Colonic mucosa (tissue), 4 donors: ENCODE data around the gene CD101. TPM values are rescaled to one million over a fixed set of nuclear protein-coding genes. Genes with fewer than 3 reads are reported as not detected.

Source experiments
- DNase-seq: peaks from one replicate; pipeline ENCODE4 v3.0.0-alpha.2; 2020
- H3K27ac ChIP-seq: fragments of 200-600 bp; one replicate; pipeline ENCODE4 v1.8.0; 2021
- H3K27me3 ChIP-seq: fragments of 200-600 bp; one replicate; pipeline ENCODE4 v1.8.0; 2021
- H3K36me3 ChIP-seq: fragments of 200-600 bp; one replicate; pipeline ENCODE4 v1.8.0; 2021
- H3K4me1 ChIP-seq: fragments of 200-600 bp; one replicate; pipeline ENCODE4 v1.8.0; 2021; ENCODE audit warnings: mild to moderate bottlenecking
- H3K4me3 ChIP-seq: fragments of 200-600 bp; one replicate; pipeline ENCODE4 v1.8.0; 2021
- H3K9ac ChIP-seq, 2 donors: one replicate each; pipeline ENCODE4 v1.7.0; 2013; ENCODE audit warnings: control low read depth in 2 of 2, low read depth in 2 of 2, low read length in 2 of 2
- H3K9me3 ChIP-seq: fragments of 200-600 bp; one replicate; pipeline ENCODE4 v1.8.0; 2021
- intact Hi-C: fragments of 100-400 bp; cut with DNase I; formaldehyde crosslinking; loops from one replicate; pipeline ENCODE4 v1.14.1; 2022
- total RNA-seq, 2 donors: library from RNA; stranded (reverse); fragmentation: NEBNext Ultra II Directional in 1 of 2; extraction: Animal tissue kit (Norgen Biotek cat#: 25700) in 1 of 2; gene quantifications; one replicate each; pipeline ENCODE4 v1.2.1, GENCODE V29; 2021
- TF ChIP-seq, protein P1 (sequence below): fragments of 200-600 bp; IDR thresholded peaks from one replicate; pipeline ENCODE4 v1.8.0; 2022; ENCODE audit warnings: antibody characterized with exemption, mild to moderate bottlenecking
- donor health status: healthy.
- donor health status: DM: no; HTN: no; CAD: no.
- donor health status: DM: no; HTN: no; CAD: no.

CD101 gene
- total RNA-seq, 2 donors from 2014 or later, result 1.8 to 1.9 TPM

DNA sequence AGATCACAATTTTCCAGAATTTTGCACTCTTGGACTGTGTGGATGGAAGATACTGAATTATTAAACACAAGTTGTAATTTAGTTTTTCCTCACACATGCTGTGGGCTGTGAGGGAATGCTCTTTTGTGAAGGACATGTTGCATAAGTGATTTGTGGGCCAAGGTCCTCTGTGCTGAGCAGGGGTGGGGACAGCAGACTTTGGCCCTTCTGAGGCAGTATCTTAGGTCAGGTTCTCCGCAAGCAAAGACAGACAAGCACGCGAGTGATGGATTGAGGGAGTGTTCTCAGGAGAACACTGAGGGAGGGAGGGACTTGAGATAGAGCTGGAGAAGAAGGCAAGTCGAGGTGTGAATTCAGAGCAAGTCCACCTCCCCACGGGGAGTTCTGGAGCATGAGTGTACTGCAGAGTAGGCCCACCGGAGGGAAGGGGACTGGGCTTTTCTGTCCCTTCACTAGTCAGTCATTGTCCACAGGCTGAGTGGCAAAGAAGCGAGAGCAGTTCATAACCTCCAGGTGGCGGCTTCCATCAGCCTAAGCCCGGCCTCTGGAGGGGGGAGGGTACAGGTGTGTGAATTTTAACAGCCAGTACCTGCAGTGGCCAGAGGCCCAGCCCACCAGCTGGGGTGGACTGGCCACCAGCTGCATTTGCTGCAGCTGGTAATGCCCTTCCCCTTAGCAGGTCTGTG lies 19.1 kb upstream of the CD101 start:
- peaks cover 7% of the 10 kb centered on the region for H3K4me1 ChIP-seq
- peak; percentile 72 for DNase-seq
- H3K4me3 ChIP-seq, result no peak overlapping the region
- H3K36me3 ChIP-seq, result no peaks in the 10 kb centered on the region
- H3K27me3 ChIP-seq, result no peaks in the 10 kb centered on the region
- intact Hi-C loops, result loop anchor here (10.0 kb wide), 2 partner anchors 68 to 72 kb away; no protein-coding TSS in a partner anchor
- H3K27ac ChIP-seq, result peak overlapping the region; percentile 19
- TF ChIP-seq, protein P1, sequence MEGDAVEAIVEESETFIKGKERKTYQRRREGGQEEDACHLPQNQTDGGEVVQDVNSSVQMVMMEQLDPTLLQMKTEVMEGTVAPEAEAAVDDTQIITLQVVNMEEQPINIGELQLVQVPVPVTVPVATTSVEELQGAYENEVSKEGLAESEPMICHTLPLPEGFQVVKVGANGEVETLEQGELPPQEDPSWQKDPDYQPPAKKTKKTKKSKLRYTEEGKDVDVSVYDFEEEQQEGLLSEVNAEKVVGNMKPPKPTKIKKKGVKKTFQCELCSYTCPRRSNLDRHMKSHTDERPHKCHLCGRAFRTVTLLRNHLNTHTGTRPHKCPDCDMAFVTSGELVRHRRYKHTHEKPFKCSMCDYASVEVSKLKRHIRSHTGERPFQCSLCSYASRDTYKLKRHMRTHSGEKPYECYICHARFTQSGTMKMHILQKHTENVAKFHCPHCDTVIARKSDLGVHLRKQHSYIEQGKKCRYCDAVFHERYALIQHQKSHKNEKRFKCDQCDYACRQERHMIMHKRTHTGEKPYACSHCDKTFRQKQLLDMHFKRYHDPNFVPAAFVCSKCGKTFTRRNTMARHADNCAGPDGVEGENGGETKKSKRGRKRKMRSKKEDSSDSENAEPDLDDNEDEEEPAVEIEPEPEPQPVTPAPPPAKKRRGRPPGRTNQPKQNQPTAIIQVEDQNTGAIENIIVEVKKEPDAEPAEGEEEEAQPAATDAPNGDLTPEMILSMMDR, result no peak
- peak overlapping the region in 1 of 2 donors; percentile 27 for H3K9ac ChIP-seq
- H3K9me3 ChIP-seq, result no peaks in the 10 kb centered on the region

DNA sequence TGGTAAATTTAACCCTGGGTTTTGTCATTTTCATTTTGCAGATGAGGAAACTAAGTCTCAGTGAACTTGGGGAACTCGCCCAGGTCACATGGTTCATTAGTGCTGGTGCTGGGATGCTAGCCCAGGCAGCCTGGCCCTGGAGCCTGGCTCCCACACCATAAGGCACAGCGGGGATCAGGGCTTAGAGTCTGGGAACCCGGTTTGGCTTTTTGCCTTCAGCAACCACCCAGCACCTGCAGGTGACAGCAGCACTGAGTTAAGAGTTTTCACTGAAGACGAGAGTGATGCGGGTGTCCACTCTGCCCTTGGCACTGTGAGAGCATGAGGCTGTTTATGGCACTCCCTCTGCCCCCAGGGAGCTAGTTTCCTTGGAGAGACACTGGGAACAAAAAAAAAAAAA lies 18.4 kb upstream of the CD101 start:
- H3K27me3 ChIP-seq, result no peaks in the 10 kb centered on the region
- intact Hi-C loops, result loop anchor here (10.0 kb wide), 2 partner anchors 68 to 72 kb away; no protein-coding TSS in a partner anchor
- no peak overlapping the region for H3K4me3 ChIP-seq
- H3K4me1 ChIP-seq, result peaks cover 7% of the 10 kb centered on the region
- peak overlapping the region in 1 of 2 donors; percentile 35 for H3K9ac ChIP-seq
- H3K36me3 ChIP-seq, result no peaks in the 10 kb centered on the region
- no peak overlapping the region for H3K27ac ChIP-seq
- DNase-seq, result no peak
- TF ChIP-seq, protein P1, result no peak
- H3K9me3 ChIP-seq, result no peaks in the 10 kb centered on the region

DNA sequence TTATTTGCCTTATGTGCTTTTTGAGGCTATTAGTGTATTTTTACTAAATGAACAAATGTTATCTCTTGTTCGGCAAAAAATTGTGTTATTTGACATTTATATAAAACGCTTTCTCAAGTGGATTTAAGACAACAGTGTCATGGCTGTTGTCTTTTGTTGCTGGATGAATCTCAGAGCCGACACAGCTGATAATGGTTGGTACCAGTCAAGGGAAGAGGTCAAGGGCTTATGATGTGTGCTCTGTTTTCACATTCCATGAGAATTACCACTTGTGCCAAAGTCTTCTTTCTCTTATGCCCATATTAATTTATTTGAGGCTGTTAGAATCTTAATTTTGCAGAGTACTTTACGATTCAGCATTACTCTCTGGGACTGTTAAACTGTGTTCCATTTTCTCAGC lies 17.9 kb upstream of the CD101 start:
- no peak for DNase-seq
- intact Hi-C loops, result loop anchor here (10.0 kb wide), 2 partner anchors 69 to 71 kb away; no protein-coding TSS in a partner anchor
- H3K27ac ChIP-seq, result peak overlapping the region; percentile 50
- peaks cover 7% of the 10 kb centered on the region for H3K4me1 ChIP-seq
- H3K36me3 ChIP-seq, result no peaks in the 10 kb centered on the region
- TF ChIP-seq, protein P1, result no peak
- no peaks in the 10 kb centered on the region for H3K9me3 ChIP-seq
- H3K27me3 ChIP-seq, result no peaks in the 10 kb centered on the region
- H3K9ac ChIP-seq, result no peak overlapping the region
- H3K4me3 ChIP-seq, result no peak overlapping the region

DNA sequence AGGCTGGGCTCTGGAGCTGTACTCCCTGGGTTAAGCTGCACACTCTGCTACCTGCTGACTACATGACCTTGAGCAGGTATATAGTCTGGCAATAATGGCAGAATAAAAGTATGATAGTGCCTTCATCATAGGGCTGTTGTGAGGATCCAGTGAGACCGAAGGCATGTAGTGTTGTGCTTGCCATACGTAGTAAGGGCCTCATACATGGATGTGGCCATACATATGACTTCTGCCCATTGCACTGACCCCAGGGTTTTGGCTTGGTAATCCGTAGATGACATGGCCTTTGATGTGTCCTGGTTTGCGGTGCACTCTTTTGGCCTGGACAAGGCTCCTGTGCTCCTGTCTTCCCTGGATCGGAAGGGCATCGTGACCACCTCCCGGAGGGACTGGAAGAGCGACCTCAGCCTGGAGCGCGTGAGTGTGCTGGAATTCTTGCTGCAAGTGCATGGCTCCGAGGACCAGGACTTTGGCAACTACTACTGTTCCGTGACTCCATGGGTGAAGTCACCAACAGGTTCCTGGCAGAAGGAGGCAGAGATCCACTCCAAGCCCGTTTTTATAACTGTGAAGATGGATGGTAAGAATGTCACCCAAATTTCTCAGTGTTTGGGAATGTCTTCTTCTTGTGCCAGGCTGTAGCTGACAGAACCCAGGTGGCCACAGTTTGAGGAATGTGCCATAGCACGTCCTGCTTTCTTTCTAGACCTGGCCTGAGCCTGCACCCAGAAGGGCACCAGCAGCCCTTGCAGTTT lies 17.0 kb upstream of the CD101 start:
- DNase-seq, result no peak
- Histone ChIP-seq H3K27ac (peak overlapping the region; percentile 50), H3K4me1 (peaks cover 7% of the 10 kb centered on the region), H3K36me3 (no peaks in the 10 kb centered on the region), H3K27me3 (no peaks in the 10 kb centered on the region), H3K9me3 (no peaks in the 10 kb centered on the region), H3K4me3 (no peak overlapping the region), H3K9ac (no peak overlapping the region)
- intact Hi-C loops, result loop anchor here (10.0 kb wide), 2 partner anchors 70 kb away; no protein-coding TSS in a partner anchor
- TF ChIP-seq, protein P1, result no peak

DNA sequence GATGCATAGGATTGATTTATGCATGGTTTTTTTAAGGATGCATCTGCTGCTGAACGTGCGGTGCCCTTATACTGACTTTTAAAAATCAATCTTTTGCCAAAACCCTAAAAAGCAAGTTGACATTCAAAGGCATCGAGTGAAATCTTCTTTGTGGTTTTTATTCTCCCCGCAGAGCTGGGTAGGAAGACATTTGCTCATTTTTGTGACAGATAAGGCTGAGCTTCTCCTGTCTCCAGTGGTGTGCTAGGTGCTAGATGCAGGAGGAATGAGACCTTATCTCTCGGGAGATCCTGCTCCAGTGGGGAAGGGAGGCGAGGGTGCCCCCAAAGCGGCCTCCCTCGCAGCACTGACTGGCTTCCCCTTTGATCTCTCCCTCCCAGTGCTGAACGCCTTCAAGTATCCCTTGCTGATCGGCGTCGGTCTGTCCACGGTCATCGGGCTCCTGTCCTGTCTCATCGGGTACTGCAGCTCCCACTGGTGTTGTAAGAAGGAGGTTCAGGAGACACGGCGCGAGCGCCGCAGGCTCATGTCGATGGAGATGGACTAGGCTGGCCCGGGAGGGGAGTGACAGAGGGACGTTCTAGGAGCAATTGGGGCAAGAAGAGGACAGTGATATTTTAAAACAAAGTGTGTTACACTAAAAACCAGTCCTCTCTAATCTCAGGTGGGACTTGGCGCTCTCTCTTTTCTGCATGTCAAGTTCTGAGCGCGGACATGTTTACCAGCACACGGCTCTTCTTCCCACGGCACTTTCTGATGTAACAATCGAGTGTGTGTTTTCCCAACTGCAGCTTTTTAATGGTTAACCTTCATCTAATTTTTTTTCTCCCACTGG lies 14.9 kb upstream of the CD101 start:
- intact Hi-C loops, result loop anchor here (10.0 kb wide), 2 partner anchors 68 to 72 kb away; no protein-coding TSS in a partner anchor
- Histone ChIP-seq H3K27ac (no peak overlapping the region), H3K4me1 (peaks cover 7% of the 10 kb centered on the region), H3K36me3 (no peaks in the 10 kb centered on the region), H3K9me3 (no peaks in the 10 kb centered on the region), H3K27me3 (no peaks in the 10 kb centered on the region), H3K9ac (no peak overlapping the region), H3K4me3 (no peak overlapping the region)
- TF ChIP-seq, protein P1, result no peak
- DNase-seq, result peak; percentile 25
